Liver (tissue), 3 donors: Measurements from ENCODE around the gene PAQR9.

Source experiments
- ATF3 ChIP-seq: IDR thresholded peaks from 2 replicates; pipeline ENCODE4 v1.6.1; 2016; ENCODE audit warnings: antibody characterized with exemption
- CTCF ChIP-seq: fragments of 150-350 bp; IDR thresholded peaks from 2 replicates; pipeline ENCODE4 v1.5.1; 2017; ENCODE audit warnings: improper control_type of control experiment, low read depth, low read length; ENCODE audit not compliant: missing input control
- EGR1 ChIP-seq, 2 donors: IDR thresholded peaks; 2 replicates each; pipeline ENCODE4 v1.6.1; 2016 to 2018; ENCODE audit warnings: antibody characterized with exemption in 2 of 2, low read depth in 2 of 2
- GABPA ChIP-seq, 2 donors: IDR thresholded peaks in 1 of 2; conservative IDR thresholded peaks in 1 of 2; 2 replicates each; pipeline ENCODE4 v1.6.1; 2016; ENCODE audit warnings: antibody characterized with exemption in 2 of 2, mild to moderate bottlenecking in 1 of 2, moderate library complexity in 1 of 2
- HNF4A ChIP-seq, 2 donors: conservative IDR thresholded peaks; 2 replicates each; pipeline ENCODE4 v1.6.1; 2016; ENCODE audit warnings: antibody characterized with exemption in 2 of 2, mild to moderate bottlenecking in 2 of 2
- MAX ChIP-seq: IDR thresholded peaks from 2 replicates; pipeline ENCODE4 v1.6.1; 2016; ENCODE audit warnings: antibody characterized with exemption
- NR2F2 ChIP-seq: IDR thresholded peaks from 2 replicates; pipeline ENCODE4 v1.6.1; 2016; ENCODE audit warnings: antibody characterized with exemption
- REST ChIP-seq: IDR thresholded peaks from 2 replicates; pipeline ENCODE4 v1.6.1; 2016; ENCODE audit warnings: antibody characterized with exemption, mild to moderate bottlenecking
- SP1 ChIP-seq: IDR thresholded peaks from 2 replicates; pipeline ENCODE4 v1.6.1; 2018; ENCODE audit warnings: antibody characterized with exemption, mild to moderate bottlenecking
- TAF1 ChIP-seq: conservative IDR thresholded peaks from 2 replicates; pipeline ENCODE4 v1.6.1; 2016; ENCODE audit warnings: antibody characterized with exemption, mild to moderate bottlenecking
- YY1 ChIP-seq: IDR thresholded peaks from 2 replicates; pipeline ENCODE4 v1.6.1; 2016; ENCODE audit warnings: antibody characterized with exemption, mild to moderate bottlenecking
- donor health status: healthy.
- donor health status: healthy.

GRCh38 chr3:142972092-142972753, 8.7 kb upstream of the PAQR9 start:
- TF ChIP-seq CTCF: no peak
- no peak for TF ChIP-seq REST
- TF ChIP-seq SP1: no peak
- TF ChIP-seq EGR1 (IDR thresholded peaks at IDR 0.05; ENCODE audit: low read depth in 2 of 2): no peak
- no peak for TF ChIP-seq ATF3
- TF ChIP-seq NR2F2: no peak
- TF ChIP-seq HNF4A (conservative IDR thresholded peaks at IDR 0.05): no peak
- no peak for TF ChIP-seq YY1
- no peak for TF ChIP-seq MAX
- TF ChIP-seq GABPA (IDR thresholded peaks at IDR 0.05 in 1 of 2, conservative IDR thresholded peaks at IDR 0.05 in 1 of 2): no peak
- TF ChIP-seq TAF1: no peak
